Ectodermal cell (in vitro differentiated cells): ENCODE results near the gene RADIL.

ENCODE experiments used
- H3K27ac ChIP-seq: 2 replicates; pipeline ENCODE4 v1.7.0; 2013; ENCODE audit warnings: mild to moderate bottlenecking, low read depth, low read length; ENCODE audit not compliant: insufficient read depth, poor library complexity, severe bottlenecking
- H3K27me3 ChIP-seq: 2 replicates; pipeline ENCODE4 v1.7.0; 2013; ENCODE audit warnings: mild to moderate bottlenecking, low read length; ENCODE audit not compliant: insufficient read depth, control insufficient read depth, poor library complexity, severe bottlenecking
- H3K36me3 ChIP-seq: one replicate; pipeline ENCODE4 v1.7.0; 2013; ENCODE audit warnings: low read length; ENCODE audit not compliant: control insufficient read depth, insufficient read depth
- H3K4me1 ChIP-seq: one replicate; pipeline ENCODE4 v1.7.0; 2013; ENCODE audit warnings: low read length; ENCODE audit not compliant: control insufficient read depth, insufficient read depth
- H3K4me3 ChIP-seq: 2 replicates; pipeline ENCODE4 v1.7.0; 2013; ENCODE audit warnings: low read depth, low read length, control low read depth; ENCODE audit not compliant: insufficient read depth
- H3K9me3 ChIP-seq: 2 replicates; pipeline ENCODE4 v1.7.0; 2013; ENCODE audit warnings: mild to moderate bottlenecking, low read length, moderate library complexity; ENCODE audit not compliant: control insufficient read depth
- WGBS, 2 experiments: methylation state at CpG; one replicate each; pipeline ENCODE4 v1.1.7; 2013; ENCODE audit warnings: missing lambda C conversion rate in 2 of 2; 5-methylcytosine and 5-hydroxymethylcytosine counted together

Gene RADIL

GRCh38 chr7:4838626-4839334, 44.7 kb downstream of the RADIL start:
- peaks cover 19% of the 10 kb centered on the region for H3K4me1 ChIP-seq
- 94 to 95% methylated on average over 21 of the region's 21 CpGs for WGBS, 2 experiments
- H3K36me3 ChIP-seq: no peaks in the 10 kb centered on the region
- no peak overlapping the region for H3K27ac ChIP-seq
- H3K4me3 ChIP-seq: no peak overlapping the region
- H3K9me3 ChIP-seq: no peaks in the 10 kb centered on the region
- H3K27me3 ChIP-seq: no peaks in the 10 kb centered on the region

DNA sequence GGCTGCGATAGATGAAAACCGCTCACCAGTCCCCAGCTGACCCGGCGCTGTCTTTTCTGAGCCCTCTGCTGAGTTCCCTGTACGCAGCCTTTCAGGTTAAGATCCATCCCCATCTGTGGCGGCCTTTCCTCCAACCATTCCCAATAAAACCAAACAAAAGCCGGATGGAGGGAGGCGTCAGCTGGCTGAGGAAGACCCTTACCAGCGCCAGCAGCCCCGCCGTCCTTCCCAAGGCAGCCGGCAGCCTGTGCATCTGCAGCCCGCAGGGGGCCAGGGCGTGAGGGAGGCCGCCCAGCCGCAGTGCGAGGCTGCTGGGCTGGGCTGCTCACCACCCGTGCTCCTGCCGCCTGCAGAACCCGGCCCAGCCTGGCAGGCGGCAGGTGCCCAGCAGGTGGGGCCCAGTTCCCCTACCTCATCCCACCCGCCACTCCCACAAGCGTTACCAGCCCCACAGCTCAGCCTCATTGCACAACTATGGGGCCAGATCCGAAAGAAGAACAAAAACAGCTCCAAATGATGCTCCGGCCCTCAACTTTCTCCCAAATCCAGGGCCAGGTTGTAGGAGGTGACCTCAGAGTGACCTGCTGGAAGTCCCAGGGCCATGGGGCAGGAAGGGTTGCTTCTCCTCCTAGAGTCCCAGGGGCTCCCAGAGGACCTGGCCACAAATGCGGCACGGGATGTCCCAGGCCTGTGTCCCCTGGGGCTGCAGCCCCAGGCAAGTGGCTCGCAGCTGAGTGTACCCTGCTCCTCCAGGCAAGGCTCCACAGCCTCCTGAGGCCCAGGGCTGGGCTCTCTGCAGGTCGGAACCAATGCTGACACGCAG, 45.5 kb downstream of the RADIL start:
- H3K4me1 ChIP-seq: peaks cover 19% of the 10 kb centered on the region
- 51 to 53% methylated on average over 30 of the region's 30 CpGs for WGBS, 2 experiments
- H3K27me3 ChIP-seq: no peaks in the 10 kb centered on the region
- H3K9me3 ChIP-seq: no peaks in the 10 kb centered on the region
- H3K36me3 ChIP-seq: no peaks in the 10 kb centered on the region
- H3K27ac ChIP-seq: peak overlapping the region; percentile 44
- no peak overlapping the region for H3K4me3 ChIP-seq

DNA sequence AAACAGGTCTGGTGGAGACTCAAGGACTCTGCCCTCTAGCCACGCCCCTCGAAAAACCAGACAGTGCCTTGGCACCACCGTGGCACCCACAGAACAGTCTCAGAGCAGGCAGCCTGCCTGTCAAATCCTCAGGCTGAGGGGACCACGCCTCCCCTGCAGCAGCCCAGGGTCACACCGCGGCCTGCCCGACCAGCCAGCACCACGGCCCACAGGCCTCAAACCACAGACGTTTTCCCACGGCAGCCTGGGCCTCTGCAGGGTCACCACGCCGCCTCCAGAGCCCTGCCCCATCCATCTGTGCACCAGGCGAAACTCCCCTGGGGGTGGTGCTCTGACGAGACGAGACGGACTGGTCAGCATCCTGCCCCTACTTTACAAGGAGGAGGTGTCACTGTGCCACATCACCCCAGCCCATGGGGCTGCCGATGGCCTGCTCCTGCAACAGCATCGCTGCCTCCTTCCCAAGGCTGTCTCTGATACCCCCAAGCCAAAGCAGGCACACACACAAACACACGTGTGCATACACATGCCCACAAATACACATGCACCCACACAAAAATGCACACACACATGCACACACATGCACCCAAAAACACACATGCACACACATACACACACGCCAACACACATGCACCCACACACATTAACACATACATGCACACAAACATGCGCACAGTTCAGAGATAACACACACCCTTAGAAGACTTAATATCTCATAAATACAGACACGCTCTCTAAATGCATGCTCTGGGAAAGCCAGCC, 46.3 kb downstream of the RADIL start:
- Histone ChIP-seq H3K4me1 (peaks cover 19% of the 10 kb centered on the region), H3K4me3 (no peak overlapping the region), H3K36me3 (no peaks in the 10 kb centered on the region), H3K9me3 (no peaks in the 10 kb centered on the region), H3K27me3 (no peaks in the 10 kb centered on the region), H3K27ac (peak overlapping the region; percentile 44)
- 90% methylated on average over 22 of the region's 22 CpGs for WGBS, 2 experiments

DNA sequence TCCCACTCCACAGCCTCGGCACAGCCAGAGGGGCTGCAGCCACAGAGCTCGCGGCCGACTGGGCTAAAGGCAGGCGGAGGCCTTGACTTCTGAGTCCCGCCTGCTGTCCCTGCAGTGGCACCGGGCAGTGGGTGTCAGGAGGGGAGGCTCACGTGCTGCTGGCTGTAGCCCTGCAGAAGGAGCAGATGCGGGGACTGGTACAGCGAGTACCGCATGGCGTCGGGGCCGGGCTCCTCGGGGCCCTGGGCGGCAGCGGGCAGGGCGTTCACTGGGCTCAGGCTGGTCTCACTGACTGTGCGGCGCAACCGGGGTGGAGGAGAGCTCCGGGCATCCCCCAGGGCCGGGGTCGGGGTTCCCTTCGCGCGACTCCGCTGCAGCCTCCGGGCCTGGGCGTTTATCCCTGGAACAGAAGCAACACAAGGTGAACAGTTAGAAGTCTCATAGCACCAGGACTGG, 47.3 kb downstream of the RADIL start:
- Histone ChIP-seq H3K4me3 (no peak overlapping the region), H3K4me1 (peaks cover 19% of the 10 kb centered on the region)
- 92 to 94% methylated on average over 30 of the region's 30 CpGs for WGBS, 2 experiments

DNA sequence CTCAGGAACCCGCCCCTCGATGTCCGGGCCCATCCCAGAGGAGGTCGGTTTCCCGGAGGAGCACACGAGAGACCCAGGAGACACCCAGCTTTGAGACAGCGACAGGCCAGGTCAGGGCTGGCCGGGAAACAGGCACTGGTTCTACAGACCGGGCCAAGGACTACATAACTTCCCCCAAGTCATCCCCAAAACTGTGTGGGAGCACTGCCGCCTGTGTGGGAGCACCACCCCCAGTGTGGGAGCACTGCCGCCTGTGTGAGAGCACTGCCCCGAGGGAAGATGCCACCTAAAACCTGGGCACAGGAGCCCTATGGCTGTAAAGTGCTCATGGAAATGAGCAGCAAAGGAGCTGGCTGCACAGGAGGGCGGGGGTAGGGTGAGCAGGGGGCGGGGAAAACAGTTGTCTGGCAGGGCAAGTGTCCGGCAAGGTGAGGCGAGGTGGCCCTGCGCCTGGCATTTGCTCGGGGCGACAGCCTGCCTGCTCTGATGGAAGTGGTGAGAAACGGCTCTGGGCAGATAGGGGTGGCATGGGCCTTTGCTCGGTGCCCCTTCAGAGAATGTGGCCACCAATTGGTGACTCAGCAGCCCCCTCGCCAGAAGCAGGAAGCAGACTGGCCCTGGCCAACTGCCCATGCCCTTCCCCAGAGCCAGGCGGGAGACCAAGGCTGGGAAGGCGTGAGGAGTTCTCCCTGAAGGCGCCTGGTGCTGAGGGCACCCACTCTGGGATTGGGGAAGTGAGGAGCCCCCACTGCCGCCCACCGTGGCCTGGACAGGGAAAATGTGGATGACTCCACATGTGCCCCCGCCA, 47.9 kb downstream of the RADIL start:
- no peaks in the 10 kb centered on the region for H3K36me3 ChIP-seq
- H3K9me3 ChIP-seq: no peaks in the 10 kb centered on the region
- peaks cover 19% of the 10 kb centered on the region for H3K4me1 ChIP-seq
- H3K4me3 ChIP-seq: no peak overlapping the region
- no peak overlapping the region for H3K27ac ChIP-seq
- WGBS, 2 experiments: 94 to 96% methylated on average over 28 of the region's 28 CpGs
- no peaks in the 10 kb centered on the region for H3K27me3 ChIP-seq

More for the DNA sequence above, 47.3 kb downstream of the RADIL start:
- Histone ChIP-seq H3K27ac (no peak overlapping the region), H3K27me3 (no peaks in the 10 kb centered on the region), H3K9me3 (no peaks in the 10 kb centered on the region), H3K36me3 (no peaks in the 10 kb centered on the region)

GRCh38 chr7:4834601-4835397, 48.7 kb downstream of the RADIL start:
- 96 to 97% methylated on average over 60 of the region's 60 CpGs for WGBS, 2 experiments
- no peaks in the 10 kb centered on the region for H3K9me3 ChIP-seq
- no peaks in the 10 kb centered on the region for H3K36me3 ChIP-seq
- no peak overlapping the region for H3K4me3 ChIP-seq
- H3K27ac ChIP-seq: no peak overlapping the region
- no peaks in the 10 kb centered on the region for H3K27me3 ChIP-seq
- H3K4me1 ChIP-seq: peaks cover 19% of the 10 kb centered on the region

GRCh38 chr7:4833691-4834600, 49.6 kb downstream of the RADIL start:
- WGBS, 2 experiments: 87 to 88% methylated on average over 36 of the region's 36 CpGs
- Histone ChIP-seq H3K27me3 (no peaks in the 10 kb centered on the region), H3K4me3 (no peak overlapping the region), H3K27ac (no peak overlapping the region), H3K9me3 (no peaks in the 10 kb centered on the region), H3K36me3 (no peaks in the 10 kb centered on the region), H3K4me1 (peaks cover 19% of the 10 kb centered on the region)

DNA sequence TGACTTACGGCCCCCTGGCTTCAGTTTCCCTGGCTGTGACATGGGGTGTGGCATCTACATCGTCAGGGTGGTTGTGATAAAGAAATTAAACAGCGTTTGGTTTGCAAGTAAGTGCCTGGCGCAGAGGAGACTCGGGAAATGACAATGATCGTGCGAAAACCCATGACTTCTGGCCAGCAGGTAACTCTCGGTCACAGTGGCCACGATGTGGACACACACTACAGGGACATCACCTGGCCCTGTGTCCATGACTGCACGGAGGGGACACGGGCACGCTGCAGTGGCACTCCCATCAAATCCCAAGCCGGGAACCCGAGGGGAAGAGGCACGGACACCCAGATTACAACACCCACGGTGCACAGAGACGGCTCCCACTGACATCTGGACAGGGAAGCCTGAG, 50.3 kb downstream of the RADIL start:
- no peak overlapping the region for H3K27ac ChIP-seq
- H3K27me3 ChIP-seq: no peaks in the 10 kb centered on the region
- no peaks in the 10 kb centered on the region for H3K36me3 ChIP-seq
- peaks cover 12% of the 10 kb centered on the region for H3K4me1 ChIP-seq
- H3K4me3 ChIP-seq: no peak overlapping the region
- 94 to 97% methylated on average over 17 of the region's 17 CpGs for WGBS, 2 experiments
- H3K9me3 ChIP-seq: no peaks in the 10 kb centered on the region
